AG08396 (cell line): Measurements from ENCODE around the gene EXT2.

Source experiments
- DNase-seq: peaks from one replicate; pipeline ENCODE4 v3.0.0; 2012; ENCODE audit warnings: low spot score, mixed read lengths

The EXT2 gene

DNA sequence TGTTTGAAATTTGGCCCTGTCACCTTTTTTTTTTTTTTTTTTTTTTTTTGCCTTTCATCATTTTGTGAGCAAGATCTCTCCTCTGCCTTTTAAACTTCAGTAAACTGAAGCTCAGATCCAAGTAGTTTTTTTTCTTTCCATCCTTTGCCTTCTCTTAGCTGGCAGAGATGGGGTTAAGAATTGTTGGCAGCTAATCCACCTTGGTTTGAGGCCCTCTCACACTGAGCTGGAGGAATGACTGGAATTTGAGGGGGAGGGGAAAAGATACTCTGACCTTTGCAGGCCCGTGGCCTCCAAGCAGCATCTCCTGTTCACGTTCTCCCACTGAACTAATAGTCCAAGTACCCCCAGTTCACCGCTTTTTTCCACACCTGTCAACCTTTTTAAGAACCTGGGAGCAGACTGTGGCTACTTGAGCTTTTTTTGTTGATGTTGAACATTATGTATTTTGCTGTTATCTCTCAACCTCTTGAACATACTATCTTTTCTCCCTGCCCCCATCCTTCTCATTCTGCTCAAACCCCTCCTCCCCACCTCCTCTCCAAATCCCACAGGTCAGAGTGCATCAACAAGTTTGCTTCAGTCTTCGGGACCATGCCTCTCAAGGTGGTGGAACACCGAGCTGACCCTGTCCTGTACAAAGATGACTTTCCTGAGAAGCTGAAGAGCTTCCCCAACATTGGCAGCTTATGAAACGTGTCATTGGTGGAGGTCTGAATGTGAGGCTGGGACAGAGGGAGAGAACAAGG lies 148.3 kb downstream of the EXT2 start:
- peak; percentile 64 for DNase-seq

DNA sequence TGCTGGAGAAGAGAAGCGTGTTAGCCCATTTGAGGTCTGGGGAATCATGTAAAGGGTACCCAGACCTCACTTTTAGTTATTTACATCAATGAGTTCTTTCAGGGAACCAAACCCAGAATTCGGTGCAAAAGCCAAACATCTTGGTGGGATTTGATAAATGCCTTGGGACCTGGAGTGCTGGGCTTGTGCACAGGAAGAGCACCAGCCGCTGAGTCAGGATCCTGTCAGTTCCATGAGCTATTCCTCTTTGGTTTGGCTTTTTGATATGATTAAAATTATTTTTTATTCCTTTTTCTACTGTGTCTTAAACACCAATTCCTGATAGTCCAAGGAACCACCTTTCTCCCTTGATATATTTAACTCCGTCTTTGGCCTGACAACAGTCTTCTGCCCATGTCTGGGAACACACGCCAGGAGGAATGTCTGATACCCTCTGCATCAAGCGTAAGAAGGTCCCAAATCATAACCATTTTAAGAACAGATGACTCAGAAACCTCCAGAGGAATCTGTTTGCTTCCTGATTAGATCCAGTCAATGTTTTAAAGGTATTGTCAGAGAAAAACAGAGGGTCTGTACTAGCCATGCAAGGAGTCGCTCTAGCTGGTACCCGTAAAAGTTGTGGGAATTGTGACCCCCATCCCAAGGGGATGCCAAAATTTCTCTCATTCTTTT lies 149.3 kb downstream of the EXT2 start:
- no peak for DNase-seq

DNA sequence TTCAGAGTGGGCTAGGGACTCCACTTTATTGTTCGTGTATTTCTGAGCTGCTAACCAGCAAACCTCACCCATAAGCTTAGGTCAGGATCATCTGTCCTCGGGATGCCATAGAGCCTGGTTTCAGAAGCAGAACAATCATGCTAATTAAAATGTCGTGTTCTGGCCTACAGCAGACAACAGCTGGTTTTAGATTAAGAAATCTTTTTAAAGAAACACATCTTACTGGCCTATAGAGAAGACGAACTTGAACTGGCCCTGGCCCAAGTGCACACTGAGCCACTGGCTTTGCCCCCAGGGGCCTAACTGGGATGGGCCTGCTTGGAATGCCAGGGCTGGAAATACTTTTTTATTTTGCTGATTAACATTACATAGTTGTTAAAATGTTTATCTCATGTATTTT lies 151.2 kb downstream of the EXT2 start:
- DNase-seq: no peak

DNA sequence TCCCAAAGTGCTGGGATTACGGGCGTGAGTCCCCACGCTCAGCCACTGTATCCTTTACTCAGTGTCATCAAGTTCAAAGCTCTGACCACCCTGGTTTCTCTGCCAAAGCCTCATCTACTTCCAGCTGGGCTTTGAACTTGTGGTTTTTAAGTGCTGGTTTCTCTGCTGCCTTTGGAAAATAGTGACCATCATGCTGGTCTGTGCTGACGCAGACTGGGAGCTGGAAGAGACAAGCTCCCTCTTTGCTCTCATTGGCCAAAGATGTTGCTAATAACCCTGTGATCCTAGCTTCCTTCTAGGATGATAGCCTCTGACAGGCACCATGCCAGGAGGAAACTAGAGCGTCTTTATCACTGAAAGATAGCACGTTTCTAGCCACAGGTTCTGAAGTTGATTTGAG lies 152.0 kb downstream of the EXT2 start:
- DNase-seq: no peak

DNA sequence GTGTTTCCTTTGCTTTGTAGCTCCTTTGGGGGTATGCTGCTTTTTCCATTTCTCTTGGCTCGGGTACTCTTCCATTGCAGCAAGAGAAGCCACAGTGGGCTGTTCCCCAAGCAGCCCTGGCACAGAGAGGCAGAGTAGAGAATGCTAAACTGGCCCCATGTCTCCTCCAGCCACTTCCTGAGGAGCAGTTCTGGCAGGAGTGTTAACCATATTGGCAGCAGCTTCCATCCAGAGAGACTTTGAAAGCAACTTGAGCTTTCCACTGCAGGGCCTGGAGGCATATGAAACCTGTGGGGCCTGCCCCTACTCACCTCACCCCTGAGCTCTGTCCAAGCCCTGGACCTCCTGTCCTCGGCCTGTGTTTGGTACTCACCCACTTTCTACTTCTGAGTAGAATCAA lies 152.6 kb downstream of the EXT2 start:
- no peak for DNase-seq

DNA sequence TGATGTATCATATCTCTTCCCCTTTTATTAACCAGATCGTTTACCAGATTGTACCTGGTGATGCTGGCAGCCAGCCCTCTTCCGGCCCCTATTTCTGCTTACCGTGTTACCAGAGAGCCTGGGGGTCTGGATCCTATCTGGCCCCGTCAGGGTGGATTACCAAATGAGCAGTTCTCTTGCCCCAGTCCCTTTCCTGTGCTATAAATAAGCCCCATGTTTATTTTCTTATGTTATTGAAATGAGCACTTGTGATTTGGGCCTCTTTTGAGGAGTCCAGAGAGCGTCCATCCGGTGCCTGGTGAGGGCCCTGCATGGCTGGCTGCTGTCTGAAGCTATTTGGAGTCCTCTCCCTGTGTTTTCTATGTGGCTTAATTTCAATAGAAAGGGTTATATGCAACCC lies 154.9 kb downstream of the EXT2 start:
- no peak for DNase-seq

DNA sequence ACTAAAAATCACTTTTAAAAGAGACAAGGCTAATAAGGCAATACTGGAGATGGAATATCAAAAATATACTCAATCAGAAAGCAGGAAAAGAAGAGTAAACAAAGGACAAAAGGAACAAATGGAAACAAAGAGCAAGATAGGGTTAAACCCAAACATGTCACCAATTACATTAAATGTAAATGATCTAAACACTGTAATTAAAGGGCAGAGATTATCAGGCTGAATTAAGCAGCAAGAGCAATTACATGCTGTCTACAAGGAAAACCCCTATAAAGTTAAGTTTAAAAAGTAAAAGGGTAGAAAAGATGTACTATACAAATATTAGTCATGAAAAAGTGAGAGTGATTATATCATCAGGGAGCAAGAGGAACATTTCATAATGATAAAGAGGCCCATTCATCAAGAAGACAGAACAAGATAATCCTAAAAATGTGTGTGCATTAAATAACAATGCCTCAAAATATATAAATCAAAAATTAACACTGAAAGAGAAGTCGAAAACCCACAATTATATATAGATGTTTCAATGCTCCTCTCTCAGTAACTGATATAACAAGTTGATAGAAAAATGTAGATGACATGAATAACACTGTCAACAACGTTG lies 157.6 kb downstream of the EXT2 start:
- no peak for DNase-seq

DNA sequence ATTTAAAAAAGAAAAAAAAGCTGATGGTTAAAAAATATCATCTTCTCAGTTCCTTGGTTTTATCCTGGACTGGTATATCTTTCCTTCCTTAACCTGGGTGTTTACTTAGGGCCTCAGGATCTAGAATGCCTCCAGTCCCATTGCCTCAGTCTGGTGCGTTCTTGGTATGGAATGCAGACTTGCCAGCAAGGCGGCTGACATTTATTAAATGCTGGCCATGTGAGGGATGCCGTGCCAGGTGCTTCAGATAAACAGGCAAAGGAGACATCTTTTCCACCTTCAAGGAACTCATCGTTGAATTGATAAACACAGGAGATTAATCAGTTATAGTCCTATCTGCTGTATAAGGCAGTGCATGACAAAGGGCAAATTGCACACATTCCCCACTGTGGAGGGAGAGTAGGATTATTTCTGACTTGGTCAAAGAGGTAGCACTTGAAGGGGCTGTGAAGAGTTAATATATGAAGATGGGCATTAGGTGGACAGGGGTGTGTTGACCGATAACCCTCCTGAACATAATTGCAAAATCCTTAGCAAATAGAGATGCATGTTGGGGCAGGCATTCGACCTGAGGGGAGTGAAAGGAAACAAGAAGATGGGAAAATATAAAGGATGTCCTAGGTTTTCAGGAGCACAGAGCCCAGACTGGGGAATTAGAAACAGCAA lies 160.1 kb downstream of the EXT2 start:
- DNase-seq: no peak

DNA sequence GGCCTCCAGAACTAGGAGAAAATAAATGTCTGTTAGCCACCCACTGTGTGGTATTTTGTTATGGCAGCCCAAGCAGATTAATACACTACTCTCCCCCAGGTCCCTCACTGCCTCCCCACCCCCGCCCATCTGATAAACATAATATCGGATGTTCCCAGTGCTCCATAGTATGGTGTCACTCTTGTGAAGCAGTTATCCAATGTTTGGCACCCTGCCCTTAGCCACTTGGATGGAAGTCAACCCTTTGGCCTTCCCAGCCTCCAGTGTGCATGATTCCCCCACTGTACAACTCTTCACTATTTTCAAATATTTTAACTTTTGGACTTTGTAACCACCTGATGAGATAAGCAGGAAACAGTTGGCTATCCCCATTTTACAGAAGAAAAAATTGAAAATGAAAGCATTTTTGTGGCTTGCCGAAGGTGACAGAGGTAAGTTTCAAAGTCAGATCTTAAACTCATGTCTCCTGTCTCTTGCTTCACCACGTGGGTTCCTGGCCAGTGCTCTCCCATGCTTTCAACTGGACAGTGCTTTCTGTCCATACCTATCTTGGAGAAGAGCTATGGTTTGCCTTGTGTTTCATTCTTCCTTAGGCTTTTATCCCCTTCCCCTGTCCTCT lies 161.3 kb downstream of the EXT2 start:
- DNase-seq: no peak

DNA sequence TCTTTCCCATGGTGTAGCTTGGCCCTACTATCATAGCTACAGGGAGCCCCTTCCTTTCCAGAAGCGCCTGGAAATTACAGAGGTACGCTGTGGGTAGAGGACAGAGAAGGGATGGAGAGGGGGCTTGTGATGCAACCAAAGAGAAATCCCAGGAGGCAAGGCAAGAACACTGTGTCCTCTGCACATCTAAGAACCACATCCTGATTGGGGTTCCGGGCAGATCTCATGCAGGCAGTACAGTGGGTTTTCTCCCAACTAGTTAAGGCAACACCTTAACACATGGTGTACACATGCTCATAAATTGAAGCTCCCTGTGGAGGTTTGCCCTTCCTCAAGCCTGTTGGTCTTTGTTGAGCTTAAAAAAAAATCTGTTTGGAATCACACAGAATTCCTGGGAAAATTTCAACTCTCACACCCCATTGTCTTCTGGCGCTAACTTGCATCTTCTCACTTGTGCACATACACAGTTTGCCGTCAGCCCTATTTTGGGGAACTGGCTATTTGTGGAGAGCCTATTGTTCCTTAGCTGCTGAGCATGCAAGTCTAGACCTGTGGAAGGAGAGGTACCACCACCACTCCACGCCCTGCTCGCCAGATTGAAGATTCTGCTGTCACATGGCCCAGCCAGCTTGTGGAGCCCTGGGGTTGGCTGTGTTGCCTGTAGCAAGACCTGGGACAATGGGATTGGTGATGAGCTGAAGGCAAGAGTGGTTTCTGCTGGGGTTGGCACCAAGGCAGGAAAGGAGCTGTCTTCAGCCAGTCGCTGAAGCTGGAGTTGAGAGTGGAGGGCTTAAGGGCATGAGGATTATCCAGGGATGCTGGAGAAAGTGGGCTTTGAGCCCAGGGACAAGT lies 162.1 kb downstream of the EXT2 start:
- DNase-seq: no peak

DNA sequence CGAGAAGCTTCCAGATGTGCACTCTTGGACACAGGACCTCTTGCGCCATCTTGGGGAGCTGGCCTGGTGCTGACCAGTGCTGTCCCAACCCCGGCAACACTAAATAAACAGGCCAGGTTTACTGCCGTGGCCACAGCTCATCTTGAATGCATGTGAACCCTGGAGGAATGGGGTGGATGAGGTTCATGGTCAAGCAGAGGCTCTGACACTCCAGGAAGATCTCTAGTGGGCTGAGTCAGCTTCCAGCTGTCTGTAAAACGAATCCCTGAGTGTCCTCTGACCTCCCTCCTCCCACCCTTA lies 162.7 kb downstream of the EXT2 start:
- peak; percentile 42 for DNase-seq

DNA sequence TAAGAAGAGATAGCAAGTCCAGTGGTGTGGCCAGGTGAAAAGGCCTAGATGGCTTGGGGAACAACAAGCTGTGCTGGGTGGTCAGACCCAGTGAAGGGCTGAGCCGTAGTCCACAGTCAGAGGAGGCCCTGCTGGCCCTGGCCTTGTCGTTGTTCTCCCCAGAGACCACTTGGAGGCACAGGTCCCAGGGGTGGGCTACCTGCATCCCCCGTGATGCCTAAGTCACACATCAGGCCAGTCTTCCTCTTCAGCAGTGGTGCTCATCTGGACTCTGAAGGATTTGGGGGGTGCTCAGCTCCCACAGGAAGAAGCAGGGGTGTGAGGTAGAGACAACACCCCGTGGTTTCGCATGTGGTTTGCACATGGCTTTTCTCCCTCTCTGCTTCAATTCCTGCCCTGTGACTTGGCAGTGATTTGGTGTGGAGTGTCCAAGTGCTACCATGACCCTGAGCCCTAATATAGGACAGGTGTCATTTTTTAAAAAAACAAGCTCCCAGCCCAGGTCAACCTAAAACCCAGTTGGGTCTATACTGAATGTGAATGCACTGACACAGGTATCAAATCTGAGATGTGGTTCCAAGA lies 163.5 kb downstream of the EXT2 start:
- DNase-seq: no peak

DNA sequence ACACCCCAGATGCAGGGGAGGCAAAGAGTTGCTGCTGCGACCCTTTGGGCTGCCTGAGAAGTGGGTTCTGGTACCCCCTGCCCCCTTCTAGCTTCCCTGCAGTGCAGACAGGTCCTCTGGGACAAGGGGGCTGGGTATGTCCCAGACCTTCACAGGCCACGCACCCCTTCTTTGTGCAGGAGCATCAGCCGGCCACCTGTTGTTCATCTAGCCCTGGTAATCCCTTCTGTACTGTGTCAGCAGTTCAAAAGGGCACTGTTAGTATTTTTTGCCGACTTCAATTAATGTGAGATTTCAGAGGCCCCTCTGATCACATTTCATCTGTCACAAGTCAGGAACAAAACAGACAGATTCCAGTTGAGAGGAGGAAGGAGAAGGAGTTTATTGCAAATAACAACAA lies 164.6 kb downstream of the EXT2 start:
- no peak for DNase-seq

DNA sequence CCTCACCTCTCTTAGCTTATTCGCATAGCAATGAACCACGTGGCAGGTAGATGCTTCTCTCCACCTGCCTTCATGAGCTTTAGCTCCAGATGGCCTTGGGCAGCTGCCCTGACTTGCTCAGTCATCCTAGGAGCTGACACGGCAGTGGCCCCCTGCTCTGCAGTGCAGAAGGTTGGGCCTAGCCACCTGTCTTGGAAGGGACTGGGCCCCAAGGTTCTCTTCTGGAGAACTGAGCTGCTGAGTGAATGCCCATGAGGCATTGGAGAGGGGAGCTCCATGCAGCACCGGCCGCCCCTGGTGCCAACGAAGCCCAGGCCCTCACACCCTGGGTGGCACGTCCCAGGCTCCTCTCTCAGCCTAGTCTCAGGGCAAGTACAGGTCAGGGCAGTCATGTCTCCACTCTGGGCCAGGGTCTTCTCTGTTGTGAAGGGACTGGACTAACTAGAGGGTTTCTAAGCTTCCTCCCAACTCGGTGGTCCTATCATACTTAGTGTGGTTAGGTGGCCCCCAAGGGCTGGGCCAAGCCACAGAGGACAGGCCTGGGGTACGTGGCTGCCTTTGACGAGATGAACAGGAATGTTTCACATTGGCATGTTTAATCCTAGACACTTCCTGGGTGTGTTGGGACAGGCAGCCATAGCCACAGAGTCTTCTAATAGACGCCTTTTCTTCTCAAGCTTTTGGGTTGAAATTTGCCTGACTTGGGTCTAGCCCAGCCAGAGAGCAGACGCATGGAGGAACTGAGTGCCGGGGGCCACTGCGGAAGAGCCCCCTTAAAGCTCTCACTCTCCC lies 166.5 kb downstream of the EXT2 start:
- no peak for DNase-seq

DNA sequence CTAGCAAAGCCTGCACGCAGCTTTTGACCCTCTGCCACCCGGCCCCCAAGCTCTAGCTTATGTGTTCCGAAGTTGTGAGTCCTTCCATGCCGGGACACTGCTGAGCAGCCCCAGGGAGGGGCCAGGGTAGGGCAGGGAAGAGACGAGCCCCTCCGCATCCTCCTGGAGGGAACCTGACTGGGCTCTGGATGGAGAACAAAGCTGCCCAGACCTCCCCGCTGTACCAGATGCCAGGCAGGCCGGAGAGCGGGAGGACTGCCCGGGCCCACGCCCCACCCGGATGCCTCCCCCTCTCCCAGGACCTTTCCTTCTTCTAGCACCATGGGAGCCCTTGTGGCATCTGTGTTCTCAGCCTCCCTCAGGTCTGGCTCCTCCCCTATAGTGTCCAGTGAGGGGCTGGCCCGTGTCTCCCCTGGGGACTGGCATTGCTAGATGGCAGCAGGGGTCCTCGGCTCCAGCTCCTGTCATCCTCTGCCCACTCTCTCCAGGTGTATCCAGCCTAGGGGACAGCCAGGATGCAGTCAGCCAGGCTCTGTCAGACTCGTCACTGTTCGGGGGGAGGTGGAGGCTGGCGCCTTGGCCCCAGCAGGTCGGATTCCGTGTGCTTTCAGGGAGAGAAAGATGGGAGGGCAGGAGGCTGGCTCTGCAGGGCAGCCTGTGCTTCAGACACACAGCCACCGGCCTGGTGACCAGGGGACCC lies 168.4 kb downstream of the EXT2 start:
- DNase-seq: no peak

DNA sequence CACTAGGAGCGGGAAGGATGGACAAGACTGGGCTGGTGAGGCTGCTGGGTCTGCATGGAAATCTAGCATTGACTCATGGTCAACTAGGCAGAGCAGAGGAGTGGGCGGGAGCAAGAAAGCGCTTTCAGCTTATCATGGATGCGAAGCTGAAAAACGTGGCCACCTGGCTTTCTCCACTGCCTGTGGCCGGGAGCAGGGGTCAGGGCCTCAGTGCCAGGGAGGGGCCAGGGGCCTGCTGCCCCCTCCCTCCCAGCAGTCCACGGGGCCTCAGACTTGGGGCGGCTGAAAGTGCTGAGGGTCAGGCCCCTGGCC lies 168.9 kb downstream of the EXT2 start:
- no peak for DNase-seq

DNA sequence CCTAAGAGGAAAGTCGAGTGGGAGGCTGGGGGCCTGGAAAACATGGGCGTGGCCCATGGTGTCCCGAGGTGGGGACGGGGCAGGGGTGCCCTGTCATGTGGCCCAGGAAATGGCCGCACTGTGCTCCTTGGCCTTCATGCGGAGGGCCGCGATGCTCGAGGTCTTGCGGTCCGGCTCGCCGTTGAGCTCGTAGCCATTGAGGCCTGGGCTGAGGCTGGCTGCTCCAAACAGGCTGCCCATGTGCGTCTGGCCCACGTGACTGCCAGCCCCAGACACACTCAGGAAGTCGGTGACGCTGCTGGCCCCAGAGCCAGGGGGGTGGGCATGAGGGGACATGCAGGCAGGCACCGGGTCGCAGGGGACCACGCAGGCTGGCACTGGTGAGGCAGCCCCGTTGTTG lies 169.3 kb downstream of the EXT2 start:
- no peak for DNase-seq

DNA sequence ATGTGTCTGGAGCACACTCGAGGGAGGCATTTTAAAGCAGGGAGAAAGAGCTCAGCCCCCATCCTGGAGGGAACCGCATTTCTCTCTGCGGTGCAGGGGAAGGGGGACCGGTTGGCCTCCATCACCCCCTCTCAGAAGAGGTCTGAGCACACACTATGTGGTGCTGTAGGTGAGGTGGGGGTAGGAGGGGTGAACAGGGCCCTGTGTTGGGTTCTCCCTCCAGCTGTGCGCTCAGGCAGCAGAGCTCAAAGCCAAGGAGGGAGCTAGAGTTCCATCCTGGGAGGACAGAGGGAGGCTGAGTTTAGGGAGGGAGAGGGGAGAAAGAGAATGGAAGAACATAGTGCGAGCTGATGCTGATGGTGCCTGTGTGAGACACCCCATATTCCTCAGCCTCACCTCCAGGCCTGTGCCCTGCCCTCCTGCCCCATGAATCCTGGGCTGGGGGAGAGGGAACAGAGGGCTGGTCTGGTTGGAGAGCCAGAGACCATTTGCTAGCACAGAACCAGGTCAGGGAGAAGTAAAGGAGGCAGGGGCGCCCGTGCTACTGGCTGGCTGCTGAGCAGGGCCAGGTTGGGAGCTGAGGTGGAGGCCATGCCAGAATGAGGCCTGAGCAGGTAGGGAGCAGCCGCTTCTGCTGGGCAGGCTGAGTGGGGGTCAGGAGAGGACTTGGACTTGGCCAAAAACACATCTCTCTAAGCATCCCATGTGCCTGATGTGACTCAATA lies 170.7 kb downstream of the EXT2 start:
- DNase-seq: no peak

DNA sequence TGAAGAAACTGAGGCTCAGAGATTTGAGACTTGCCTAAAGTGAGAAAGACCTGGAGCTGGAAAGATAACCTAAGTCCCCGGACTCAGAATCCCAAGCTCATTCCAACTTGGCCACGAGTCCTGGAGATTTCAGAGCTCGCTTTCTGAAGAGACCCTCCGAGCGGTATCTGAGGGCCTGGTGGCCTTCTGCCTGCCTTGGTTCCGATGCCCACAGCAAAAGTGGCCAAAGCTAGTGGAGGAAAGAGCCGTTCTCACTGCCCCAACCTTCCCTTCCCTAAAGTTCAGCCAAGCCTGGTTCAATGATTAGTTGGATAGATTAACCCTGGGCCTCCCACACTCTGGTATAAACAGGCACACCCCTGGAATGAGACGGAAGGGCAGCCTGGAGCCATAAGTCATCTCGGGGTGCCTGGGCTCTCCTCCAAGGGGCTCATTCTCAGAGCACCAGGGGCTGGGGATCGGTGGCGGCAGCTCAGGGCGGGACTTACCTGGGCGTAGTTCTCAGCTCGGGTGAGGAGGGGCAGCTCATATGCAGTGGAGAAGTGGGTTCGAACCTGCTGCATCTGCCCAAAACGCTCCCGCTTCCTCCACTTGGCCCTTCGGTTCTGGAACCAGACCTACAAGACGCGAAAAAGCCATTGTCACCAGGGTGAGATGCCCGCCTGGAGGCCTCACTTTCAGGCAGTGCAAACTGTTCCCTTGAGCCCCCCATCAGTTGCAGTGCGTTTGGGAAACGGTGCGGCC lies 171.7 kb downstream of the EXT2 start:
- no peak for DNase-seq
